Fibroblast of skin of right quadriceps (primary cell): ENCODE results near the gene IP6K2.

ENCODE experiments used
- DNase-seq: peaks from one replicate; pipeline ENCODE4 v3.0.0-alpha.2; 2013

Gene IP6K2

DNA sequence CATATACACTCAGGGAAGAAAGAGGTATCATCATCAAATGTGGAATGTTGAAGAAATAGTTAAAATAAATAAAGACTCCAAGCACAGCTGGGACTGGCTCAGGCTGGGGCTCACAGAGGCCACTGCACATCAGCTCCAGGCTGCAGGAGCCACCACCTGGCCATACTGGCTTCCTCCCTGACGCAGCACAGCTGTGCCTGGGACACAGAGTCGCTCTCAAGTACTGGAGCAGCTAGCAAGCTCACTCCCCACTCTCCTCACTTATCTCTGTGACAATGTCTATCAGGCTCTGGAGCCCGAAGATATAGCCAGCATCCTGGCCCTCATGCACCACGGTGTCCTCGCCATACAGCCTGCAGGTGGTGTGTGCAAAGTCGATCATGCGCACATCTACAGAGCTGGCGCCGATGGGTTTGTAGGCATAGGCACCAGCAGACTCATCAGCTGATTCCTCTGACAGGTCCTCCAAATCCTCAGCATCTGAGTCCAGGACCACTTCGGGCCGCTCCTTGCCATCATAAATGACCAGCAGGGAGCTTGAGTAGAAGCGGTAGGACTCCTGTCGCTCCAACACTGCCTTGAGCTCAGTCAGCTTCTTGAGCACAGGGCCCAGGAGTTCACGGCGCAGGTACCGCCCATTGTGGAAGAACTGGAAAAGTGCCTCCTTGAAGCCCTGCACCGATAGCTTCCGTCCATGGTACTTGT lies 28.8 kb downstream of the IP6K2 start:
- DNase-seq, result no peak

DNA sequence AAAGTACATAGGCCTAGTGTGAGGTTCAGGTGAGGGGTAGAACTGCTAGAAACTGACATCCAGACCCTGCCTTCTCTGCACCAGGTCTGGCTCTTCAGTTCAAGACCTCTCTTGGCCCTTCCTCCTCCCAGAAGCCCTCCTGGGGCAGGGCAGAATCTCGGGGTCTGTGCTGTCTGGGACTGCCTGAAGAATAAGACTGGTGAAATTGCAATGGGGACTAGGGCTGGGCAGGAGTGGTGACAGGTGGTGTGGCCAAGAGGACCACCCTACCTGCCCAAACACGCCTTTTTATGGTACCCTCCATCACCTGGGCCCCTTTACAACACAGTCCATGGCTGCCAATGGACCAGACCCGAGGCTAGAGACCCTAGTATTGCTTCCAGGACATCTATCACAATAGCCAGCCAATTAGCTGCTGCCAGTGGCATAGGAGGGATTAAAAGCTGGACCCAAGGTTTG lies 29.8 kb downstream of the IP6K2 start:
- no peak for DNase-seq

DNA sequence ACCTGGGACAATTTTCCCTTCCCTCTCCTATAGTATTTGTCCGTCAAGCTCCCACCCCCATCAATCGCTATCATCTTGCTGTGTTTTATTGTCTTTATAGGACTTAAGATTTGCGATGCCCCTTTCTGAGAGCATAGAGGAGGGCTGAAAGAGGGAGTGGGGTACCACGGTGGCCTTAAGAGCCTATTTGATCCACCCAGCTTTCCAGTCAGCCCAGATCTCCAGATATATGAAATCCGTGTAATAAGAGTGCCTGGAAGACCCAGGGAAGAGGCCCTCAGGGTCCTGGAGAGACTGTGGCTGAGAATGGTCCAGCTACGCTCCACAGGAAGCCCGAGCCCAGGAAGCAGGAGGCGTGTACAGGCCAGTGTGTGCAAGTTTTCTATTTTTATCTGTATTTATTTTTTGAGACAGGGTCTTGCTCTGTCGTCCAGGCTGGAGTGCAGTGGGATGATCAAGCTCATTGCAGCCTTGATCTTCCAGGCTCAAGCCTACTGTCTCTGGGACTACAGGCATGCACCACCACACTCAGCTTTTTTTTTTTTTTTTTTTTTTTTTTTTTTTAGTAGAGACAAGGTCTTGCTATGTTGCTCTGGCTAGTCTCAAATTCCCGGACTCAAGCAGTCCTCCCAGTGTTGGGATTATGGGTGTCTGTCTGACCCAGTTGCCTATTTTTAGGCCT lies 30.3 kb downstream of the IP6K2 start:
- DNase-seq, result no peak

DNA sequence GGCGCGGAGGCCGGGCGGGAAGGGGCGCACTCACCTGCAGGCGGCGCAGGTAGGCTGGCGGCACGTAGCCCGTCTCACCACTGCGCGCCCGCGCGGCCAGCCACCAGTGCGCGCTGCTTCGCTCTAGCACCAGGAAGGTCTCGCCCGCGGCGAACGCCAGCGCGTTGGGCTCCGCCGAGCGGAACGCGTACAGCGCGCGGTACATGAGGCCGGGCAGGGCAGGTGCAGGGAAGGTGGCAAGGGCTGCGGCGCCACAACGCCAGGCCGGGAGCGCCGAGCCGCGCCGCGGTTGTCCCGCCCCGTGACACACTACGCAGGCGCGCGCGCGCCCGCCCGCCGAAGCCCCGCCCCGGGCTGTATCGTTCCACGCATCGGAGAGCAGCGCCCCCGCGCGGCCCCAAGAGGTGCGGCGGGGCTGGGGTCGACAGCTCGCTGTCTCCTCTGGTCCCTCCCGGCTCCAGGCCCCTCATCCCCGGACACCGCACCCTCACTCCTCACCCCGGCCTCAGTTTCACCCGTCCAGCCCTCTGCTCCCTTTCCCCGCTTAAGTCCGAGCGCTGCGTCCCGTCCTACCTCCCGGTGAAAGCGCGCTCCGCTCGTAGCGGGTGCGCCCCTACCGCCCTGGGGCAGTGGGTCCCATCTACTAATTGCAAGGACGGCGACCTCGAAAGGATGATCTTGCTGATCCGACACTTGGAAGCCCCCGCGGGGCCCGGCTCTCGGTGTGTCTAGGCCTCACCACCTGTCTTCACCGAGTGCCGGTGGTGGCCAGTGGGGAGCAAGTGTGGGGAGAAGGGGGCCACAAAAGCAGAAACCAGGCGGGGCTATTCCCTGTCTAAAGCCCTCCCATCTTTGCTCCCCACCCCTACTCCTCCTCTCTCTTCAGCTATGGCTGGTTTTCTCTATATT lies 31.2 kb downstream of the IP6K2 start, which contains the start of gene NCKIPSD:
Gene NCKIPSD (minus strand): TSS at position 313 of the 909 bp plus-strand sequence. CDS start 108 bp downstream, at position 205.
- peak; percentile 77 for DNase-seq

DNA sequence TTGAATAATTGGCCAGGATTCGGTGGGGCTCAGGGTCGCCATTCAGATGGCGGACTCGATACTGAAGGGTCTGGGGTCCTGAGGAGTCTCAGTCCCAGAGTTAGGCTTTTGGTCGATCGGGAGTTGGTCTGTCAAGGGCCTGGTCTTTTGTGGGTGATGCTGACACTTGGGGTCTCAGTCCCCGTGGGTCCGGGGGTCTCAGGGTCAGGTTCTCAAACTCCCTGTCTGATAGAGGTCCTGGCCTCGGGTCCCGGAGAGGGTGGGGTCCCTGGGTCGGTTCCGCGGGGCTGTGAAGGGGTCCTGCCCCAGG lies 31.8 kb downstream of the IP6K2 start:
- no peak for DNase-seq

DNA sequence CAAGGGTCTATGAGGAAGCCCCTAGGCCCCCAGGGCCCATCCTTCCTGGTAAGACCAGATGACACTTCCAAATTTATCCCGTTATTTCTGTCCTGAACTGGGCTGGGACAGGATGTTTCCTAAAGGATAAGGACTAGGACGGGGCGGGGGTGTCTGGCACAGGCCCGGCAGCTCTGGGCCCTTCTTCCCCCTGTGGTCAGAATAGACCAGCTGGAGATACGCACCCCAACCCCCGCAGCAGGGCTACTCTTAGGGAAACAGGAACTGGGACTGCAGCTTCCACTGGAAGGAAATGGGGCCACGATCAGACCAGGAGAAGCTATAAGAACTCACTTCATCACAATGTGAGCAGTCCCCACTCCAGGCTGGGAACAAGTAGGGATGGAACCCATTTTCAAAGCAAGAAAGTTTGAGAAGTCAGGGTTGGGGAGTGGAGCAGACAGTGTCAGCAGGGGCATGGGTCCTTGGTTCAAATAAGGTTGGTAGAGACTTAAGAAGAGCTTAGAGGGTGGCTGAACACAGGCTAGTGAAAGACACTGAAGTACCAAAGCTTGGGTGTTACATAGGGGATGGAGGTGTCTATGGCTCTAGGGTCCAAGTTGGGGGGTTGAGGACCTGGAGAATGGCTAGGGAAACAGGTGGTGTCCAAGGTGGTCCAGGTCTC lies 32.4 kb downstream of the IP6K2 start:
- no peak for DNase-seq

DNA sequence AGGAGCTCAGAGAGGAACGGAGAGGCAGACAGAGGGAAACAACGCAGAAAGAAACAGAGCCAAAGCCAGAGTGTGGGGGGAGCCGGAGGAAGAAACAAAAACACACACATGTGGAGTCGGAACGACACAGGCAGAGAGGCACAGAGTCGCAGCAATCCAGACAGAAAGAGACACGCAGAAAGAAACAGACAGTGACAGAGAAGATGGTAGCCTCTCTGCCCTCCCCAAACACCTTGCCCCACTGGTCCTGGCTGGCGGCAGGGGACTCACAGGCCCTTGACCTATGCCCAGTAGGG lies 33.0 kb downstream of the IP6K2 start:
- no peak for DNase-seq

DNA sequence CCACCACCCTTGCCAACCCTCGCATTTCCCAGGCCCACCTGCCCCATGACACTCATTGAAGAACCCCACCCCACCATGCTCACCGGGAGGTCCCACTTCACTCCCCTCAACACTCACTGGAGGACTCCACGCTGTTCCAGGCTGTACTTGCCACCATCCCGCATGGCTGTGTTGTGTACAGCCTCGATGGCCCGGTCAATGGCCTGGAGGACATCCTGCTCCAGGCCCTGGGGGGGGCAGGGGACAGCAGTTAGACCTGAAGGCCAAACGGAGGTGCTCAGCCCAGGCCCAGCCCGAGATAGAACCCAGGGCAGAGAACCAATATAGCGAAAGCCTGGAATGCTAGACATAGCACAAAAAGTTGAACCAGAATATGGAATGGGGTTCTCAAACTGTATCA lies 34.2 kb downstream of the IP6K2 start:
- no peak for DNase-seq

DNA sequence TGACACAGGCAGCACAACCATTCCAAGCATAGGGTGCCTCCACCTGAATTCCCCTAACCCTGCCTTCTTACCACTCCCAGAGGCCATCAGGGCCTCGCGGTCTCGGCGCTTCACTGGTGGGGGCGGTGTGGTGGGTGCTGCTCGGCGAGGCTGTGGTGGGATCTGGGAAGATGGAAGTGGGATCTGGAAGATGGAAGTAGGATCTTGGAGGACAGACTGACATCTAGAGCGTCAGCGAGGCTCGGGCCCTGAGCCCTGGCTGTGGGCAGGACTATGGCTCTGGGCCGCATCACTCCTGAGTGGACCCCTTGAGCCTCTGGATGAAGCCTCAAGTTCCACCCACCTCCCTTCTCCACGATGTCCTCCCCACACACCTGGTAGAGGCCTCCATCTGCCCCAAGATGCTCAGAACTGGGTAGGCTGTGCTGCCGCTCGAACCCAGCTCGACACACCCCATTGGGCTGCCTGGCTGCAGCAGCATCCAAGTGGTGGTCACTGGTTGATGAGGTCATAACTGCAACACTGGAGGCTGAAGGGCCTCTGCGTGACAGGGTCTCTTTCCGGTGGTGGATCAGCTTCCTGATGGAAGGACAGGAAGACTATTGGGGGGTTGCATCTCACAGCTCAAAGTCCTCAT lies 34.9 kb downstream of the IP6K2 start:
- no peak for DNase-seq

DNA sequence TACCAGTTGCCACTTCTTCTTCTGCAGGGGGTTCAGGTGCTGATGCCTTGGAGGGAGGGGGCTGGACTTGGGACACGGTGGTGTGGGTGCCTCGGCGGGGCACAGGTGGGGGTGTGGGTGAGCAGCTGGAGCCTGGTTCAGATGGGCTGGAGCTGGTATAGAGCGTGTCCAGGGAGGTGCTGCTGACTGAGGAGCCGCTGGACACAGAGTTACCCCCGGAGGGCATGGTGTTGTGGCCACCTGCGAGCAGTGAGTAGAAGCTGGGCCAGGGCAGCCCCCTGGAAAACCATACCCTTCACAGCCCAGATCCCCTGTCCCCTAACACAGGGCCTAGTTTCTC lies 35.5 kb downstream of the IP6K2 start:
- no peak for DNase-seq

DNA sequence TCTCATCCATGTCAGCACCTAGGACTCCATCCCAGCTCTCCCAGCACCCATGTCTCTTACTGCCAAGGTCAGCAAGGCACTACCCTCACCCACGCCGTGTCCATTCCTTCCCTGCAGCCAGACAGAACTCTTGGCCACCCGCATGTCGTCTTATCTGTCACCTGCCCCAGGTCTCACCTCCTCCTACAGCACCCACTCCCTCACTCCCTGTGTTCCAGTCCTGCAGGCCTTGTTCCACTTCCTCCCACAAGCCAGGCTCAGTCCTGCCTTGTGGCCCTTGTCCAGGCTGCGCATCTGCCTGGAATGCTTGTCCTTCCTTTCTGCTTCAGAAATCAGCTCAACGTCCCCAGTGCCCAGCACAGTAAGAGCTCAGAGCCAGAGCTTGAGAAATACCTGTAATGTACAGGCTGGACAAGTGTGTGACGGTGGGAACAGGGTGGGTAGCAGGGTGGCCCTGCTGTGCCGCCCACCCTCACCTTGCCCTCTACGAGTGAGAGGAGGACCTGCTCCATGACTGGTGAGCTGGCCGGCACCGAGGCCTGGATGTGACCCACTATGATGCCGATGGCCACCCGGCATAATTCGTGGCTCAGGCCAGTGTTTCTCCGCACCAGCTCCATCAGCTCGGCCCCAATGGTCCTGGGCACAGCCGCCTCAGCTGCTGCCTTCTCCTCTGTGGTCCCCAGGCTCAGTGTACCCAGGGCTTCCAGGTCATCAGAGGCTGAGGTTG lies 36.0 kb downstream of the IP6K2 start:
- no peak for DNase-seq

DNA sequence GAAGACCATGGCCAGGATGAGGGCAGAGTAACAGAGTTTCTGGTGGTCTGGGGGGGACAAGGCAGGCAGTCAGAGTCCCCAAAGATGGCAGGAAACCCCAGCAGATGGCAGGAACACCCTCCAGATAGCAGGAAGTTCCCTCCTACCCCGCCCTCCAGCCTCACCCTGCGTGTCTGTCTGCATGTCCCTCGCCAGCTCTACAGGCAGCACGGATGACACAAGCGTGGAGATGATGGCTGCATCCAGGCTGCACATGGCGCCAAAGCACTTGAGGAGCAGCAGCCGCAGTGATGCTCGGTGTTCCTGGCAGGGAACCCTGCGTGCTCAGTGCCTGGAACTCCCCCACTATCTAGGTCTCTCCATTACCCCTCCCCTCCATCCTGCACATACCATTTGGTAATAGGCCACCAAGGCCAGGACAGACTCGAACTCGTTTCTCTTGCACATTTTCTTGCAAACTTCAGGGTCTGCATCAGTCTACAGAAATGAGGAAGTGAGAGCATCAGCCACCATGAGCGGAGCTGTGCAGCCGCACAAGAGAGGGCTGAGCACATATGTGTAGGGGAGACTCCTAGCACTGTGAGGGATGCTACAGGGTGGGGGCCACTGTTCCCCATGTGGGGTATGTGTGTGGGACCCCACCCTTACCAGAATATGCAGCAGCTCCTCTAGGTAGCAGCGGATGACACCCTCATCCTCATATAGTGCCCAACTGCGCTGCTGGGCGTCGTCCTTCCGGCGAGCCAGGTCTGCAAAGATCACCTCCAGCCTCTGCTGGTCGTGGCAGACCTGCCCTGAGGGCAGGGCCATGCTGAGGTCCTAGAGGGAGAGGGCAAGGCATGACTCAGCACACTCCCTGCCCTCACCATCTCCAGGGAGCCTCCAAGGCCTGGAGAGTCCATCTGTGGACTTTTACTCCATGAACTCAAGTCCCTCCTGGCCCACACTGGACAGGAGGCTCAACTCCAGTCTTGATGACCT lies 37.3 kb downstream of the IP6K2 start:
- no peak for DNase-seq

DNA sequence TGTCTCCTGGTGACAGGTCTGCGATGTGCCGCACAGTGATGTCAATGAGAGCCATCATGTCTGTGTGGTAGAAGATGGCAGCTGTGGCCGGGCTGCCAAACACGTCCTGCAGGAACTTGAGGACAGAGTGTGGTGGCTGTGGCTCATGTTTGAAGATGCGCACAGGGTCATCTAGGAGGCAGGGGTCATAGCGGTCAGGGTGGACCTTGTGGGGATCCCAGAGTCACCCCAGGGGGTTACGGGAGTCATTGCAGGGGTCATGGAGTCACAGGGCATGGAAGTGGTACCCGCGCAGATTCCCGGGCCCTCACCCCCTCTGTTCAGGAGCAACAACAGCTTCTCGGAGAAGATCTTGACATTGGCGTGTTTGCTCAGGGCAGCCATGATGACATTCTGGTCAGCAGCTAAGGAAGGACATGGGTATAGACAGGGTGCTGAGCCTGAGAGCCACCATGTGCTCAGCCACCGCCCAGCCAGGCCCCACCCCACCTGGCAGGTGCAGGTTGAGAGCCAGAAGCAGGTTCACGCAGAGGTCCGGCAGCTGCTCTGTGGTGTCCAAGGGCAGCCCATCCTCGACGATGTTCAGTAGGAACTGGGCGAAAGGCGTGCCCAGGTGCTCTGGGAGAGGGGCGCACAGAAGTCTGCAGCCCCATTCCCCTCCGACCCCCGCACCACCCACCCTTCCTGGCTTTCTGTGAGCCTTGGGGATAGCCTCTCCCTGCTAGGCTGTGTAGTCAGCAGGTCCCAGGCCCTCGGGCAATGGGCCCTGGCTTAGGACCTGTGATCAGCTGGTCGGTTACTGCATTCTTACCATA lies 38.2 kb downstream of the IP6K2 start:
- no peak for DNase-seq

DNA sequence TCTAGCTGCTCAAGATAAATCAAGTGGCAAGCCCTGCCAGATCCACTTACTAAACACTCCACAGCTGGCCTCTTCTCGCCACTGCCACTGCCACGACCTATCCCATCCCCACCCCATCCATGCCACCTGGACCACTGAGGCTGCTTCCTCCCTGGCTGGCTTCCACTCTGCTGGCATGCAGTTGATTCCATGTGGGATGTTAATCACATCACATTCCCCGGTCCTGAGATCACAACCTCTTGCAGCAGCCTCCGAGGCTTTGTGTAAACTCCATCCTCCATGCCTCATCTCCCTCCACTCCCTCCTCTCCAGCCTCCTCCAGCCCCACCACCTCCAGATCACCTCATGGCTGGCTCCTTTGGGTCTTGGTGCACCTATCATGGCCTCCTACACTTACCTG lies 39.0 kb downstream of the IP6K2 start:
- DNase-seq, result no peak

DNA sequence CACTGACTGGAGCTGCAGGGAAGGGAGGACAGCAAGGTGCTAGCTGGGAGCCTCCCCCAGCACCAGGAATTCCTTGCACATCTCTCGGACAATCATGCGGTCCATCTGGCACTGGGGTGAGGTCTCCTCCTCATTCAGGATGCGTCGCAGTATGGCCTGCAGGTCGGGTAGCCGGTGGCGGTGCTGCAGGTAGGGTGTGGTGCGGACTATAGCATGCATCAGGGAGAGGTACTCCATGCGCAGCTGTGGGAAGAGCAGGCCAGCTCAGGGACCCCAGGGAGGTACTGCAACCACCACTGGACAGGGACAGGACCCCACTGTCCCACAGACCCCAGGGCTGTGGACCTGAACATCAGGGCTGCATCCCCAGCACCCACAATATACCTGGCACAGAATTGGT lies 42.5 kb downstream of the IP6K2 start:
- no peak for DNase-seq

DNA sequence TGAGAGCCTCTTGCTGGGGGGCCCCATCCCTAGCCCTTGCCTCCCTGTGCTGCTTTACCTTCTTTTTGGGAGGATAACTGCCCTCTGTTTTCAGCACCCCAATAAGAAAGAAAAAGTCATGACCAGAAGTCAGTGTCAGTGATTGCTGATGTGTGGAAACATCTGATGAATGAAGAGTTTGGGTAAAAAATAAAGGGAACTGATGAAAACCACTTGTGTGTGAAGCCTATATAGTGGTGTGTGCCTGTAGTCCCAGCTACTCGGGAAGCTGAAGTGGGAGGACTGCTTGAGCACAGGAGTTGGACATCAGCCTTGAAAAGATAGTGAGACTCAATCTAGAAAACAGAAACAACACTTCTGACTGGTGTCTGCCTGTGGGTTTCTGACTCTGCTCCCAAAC lies 44.5 kb downstream of the IP6K2 start:
- no peak for DNase-seq

DNA sequence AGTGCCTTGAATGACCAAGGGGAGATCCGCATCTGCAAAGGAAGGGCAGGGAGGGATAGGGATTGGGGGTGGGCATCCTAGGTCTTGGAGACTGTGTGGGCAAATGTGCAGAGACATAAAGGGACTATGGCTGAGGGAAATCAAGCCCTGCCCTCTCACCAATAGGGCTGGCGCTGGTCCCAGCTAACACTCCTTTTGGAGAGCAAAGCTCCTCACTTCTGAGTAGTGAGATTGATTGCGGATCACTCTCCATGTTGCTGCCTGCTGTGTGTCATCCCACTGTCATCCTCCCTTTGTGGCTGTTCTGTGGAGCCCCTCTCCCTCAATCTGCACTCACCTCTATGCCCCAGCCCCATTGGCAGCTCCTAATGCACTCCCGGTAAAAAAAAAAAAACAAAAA lies 52.1 kb downstream of the IP6K2 start:
- no peak for DNase-seq

DNA sequence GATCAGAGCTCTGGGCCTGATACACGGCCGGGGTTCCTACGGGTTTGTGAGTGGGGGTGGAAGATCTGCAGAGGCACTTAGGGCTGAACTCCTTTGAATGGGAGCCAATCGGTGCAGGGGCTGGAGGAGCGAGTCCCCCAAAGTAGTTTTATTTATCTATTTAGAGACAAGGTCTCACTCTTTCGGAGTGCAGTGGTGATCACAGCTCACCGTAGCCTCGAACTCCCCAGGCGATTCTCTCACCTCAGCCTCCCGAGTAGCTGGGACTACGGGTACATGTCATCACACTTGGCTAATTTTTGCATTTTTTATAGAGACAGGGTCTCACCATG lies 52.7 kb downstream of the IP6K2 start:
- DNase-seq, result no peak

DNA sequence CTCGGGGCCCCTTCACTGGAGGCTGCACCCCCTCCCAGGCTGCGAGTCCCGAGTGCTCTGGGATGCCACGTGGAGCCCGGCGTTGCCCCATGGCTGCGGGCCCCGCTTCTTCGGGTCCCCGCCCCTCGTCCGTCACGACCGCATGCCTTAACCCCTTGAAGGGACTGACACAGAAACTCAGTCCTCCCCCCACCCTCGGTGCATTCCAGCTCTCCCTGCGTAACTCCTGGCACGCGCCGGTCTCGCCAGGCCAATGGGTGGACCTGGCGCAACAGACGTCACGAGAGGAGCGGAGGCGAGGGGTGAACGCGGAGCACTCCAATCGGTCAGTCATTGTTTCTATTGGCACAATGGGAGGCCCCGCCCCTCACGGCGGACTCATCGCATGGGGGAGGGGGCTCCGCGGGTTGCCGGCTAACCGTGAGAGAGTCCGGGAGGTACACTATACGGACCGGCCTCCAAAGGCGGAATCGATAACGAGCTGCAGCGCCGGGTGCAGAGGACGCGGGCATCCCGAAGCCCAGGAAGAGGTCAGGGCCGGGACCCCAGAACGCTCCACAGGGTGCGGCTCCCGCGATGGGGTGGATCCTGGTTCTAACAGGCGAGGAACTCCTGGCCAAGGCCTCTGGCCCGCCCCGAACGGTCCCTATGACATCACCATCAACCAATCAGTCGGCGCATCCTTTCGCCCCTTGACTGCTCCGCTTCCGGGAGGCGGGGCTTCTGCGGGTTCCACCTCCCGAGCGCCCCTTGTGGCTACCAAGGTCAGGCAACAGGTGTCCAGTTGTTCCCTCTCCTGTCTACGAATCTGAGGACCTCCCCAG lies 53.3 kb downstream of the IP6K2 start:
- DNase-seq, result peak; percentile 94
